NB4 (cell line): Measurements from ENCODE around the gene RPTOR.

ENCODE experiments used
- DNase-seq: peaks from one replicate; pipeline ENCODE4 v3.0.0; 2010; ENCODE audit warnings: low read depth
- H3K4me3 ChIP-seq: one replicate; pipeline ENCODE4 v1.5.1; 2011; ENCODE audit warnings: mild to moderate bottlenecking, low read depth, low read length, moderate library complexity
- CTCF ChIP-seq: IDR thresholded peaks from one replicate; pipeline ENCODE4 v1.5.1; 2012; ENCODE audit warnings: low read depth, low read length
- MAX ChIP-seq: IDR thresholded peaks from 2 replicates; pipeline ENCODE4 v1.6.1; 2011; ENCODE audit warnings: low read depth, low read length
- MYC ChIP-seq: IDR thresholded peaks from 2 replicates; pipeline ENCODE4 v1.6.1; 2011; ENCODE audit warnings: low read depth, low read length
- POLR2A ChIP-seq: IDR thresholded peaks from 2 replicates; pipeline ENCODE4 v1.6.1; 2011; ENCODE audit warnings: mild to moderate bottlenecking; ENCODE audit not compliant: insufficient read length; ENCODE audit errors: extremely low read depth

RPTOR gene

GRCh38 chr17:81002013-81002384, 457.4 kb downstream of the RPTOR start:
- TF ChIP-seq CTCF, result no peak
- no peak for TF ChIP-seq POLR2A
- TF ChIP-seq MYC, result no peak
- TF ChIP-seq MAX, result no peak
- DNase-seq, result no peak
- no peak overlapping the region for H3K4me3 ChIP-seq

- DNase-seq, result peak; percentile 48
- TF ChIP-seq MYC (no peak), MAX (no peak), POLR2A (no peak), CTCF (no peak)
- H3K4me3 ChIP-seq, result no peak overlapping the region
Measured at GRCh38 chr17:81002409-81003361, 458.0 kb downstream of the RPTOR start.

- peak overlapping the region; percentile 17 for H3K4me3 ChIP-seq
- no peak for TF ChIP-seq MYC
- no peak for TF ChIP-seq CTCF
- TF ChIP-seq POLR2A, result no peak
- TF ChIP-seq MAX, result no peak
- DNase-seq, result peak; percentile 57
Measured at GRCh38 chr17:81003711-81004475, 459.3 kb downstream of the RPTOR start.

- no peak for TF ChIP-seq MAX
- no peak for TF ChIP-seq POLR2A
- no peak for TF ChIP-seq CTCF
- TF ChIP-seq MYC, result no peak
- no peak overlapping the region for H3K4me3 ChIP-seq
- no peak for DNase-seq
Measured at GRCh38 chr17:81006891-81007290, 462.3 kb downstream of the RPTOR start.

- DNase-seq, result no peak
- TF ChIP-seq MAX, result no peak
- no peak for TF ChIP-seq MYC
- no peak for TF ChIP-seq POLR2A
- no peak for TF ChIP-seq CTCF
- no peak overlapping the region for H3K4me3 ChIP-seq
Measured at GRCh38 chr17:81008140-81008539, 463.5 kb downstream of the RPTOR start.
